Stimulated activated CD8-positive, alpha-beta memory T cell treated with anti-CD3 and anti-CD28 coated beads, Interleukin-4, amount 100 ng/mL, for 1 hour (primary cell): Measurements from ENCODE around the gene MUCL3.
A peak's percentile ranks its signal among the peaks of the same experiment; 100 is the strongest.
"Not testable (repeated sequence)": the region's sequence is repeated elsewhere in the genome, so short reads cannot be mapped to it uniquely, and the experiment has no call there.

Experiments used
- DNase-seq, 2 donors: peaks; one replicate each; pipeline ENCODE4 v3.0.0-alpha.2; 2020; ENCODE audit warnings: low read depth in 2 of 2, low spot score in 1 of 2

MUCL3 gene

DNA sequence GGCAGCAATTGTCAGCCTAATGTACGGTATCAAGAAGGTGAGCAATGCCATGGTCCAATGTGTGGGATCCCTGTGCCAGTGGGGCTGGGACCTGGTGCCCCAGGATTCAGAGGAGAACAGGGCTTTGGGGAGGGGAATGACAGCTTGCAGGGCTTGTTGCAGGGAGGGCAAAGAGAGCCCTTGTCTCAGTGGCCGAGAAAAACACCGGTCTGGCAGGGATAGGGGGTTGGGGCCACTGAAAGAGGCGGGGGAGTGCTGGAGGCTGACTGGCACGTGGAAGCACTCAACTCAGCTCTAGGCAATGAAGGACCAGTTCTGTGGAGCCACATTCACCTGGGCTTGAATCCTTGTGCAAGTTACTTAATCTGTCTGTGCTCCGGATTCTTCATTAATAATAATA lies 3.5 kb upstream of the MUCL3 start:
- no peak for DNase-seq

DNA sequence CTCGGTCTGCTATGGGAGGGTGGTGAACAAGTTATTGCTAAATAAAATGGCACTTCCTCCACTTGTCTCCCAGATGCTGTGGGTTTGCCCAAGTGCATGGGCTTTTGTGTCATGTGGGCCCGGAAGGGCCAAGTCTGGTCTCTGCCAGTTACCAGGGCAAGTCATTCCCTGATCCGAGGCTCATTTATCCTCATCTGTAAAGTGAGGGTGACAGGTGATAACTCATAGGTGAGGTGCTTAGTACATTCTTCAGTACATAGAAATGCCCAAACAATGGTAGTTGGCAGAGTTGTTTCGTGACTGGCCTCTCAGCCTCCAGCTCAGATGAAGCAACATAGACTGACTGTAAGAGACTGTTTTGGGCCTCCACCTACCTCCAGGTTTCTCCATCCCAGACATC lies 2.0 kb upstream of the MUCL3 start:
- DNase-seq: no peak

DNA sequence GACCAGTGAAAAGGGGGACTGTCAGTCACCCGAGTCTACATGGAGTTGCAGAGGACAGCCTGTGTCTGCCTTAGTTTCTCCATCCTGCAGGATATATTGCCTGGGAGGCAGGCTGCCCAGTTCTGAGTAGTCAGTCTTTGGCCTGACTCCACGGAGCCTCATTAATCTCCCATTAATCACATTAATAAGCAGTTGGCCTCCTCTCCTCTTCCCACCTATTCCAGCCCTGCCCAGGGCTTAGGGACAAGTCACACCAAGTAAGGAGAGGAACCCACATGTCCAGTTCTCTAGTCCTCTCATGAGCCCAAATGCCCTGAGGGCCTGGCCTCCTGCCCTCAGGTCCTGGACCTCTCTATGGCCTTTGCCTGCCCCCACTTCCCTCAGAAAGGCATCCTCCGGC lies 1.3 kb upstream of the MUCL3 start:
- no peak for DNase-seq

DNA sequence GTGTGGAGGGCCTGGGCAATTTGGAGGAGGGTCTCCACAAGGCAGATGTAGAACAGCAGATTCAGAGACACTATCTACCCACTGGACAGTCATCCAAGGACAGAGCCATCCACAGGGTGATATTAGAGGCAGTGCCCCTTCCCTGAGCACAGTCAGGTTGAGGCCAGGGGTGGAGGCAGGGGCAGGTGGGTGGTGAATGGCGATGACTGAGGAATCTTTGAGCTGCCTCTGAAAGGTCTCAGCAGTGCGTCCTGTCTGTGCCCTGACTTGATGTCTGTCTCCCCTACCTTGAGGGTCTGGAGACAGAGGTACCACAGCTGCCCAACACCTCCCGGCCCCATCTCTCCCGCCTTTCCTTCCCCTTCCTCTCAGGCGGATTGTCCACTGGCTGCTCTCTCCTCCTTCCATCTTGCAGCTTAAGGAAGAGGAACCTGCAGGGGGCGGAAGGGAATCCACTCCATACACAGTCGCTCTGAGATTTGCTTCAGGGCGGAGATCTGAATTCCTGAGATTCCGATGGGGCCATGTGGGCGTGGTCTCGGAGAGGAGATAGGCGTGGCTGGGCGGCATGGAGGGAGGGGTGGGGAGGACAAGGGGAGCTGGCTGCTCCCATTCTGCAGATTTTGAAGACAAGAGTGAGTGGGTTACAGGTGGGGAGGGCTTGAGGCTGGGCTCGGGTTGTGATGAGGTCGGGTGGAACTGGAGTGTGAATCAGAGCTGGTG lies 1.7 kb downstream of the MUCL3 start:
- no peak for DNase-seq

DNA sequence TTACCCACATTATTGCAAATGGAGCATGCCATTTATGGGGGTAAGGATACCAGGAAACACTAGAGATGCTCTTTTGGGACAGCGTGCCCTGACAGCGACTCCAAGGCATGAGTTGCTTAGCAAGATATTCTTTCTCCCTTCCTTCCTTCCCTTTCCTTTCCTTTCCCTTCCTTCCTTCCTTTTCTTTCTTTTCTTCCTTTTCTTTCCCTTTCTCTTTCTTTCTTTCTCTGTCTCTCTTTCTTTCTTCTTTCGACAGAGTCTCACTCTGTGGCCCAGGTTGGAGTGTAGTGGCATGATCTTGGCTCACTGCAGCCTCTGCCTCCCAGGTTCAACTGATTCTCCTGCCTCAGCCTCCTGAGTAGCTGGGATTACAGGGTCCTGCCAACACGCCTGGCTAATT lies 3.3 kb downstream of the MUCL3 start:
- no peak for DNase-seq

DNA sequence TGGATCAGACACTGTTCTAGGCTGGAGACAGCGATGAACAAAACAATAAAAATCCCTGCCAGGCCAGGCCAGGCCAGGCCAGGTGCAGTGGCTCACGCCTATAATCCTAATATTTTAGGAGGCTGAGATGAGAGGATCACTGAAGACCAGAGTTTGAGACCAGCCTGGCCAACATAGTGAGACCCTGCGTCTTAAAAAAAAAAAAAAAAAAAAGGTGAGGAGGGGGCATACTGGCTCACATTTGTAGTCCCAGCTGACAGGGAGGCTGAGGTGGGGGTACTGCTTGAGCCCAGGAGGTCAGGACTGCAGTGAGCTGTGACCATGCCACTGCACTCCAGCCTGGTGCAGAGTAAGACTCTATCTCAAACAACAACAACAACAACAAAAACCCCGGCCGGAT lies 4.5 kb downstream of the MUCL3 start:
- no peak for DNase-seq

DNA sequence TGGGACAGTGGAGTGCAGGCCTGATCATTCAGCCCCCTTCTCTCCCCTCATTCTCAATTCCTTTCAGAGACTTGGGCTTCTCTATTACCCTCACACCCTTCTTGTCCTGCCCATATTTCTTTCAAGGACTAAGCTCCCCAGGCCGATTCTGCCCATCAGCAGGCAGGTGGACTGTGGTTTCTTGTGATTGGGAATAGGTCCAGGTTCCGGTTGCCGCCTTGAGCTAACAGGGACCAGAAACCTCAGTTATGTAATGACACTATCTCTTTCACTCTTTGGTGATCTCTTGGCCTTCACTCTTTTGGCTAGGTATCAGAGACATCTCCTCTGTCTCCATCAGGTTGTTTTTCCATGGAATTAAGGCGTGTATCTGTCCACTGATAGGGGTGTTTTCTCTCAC lies 6.5 kb downstream of the MUCL3 start:
- DNase-seq: no peak

DNA sequence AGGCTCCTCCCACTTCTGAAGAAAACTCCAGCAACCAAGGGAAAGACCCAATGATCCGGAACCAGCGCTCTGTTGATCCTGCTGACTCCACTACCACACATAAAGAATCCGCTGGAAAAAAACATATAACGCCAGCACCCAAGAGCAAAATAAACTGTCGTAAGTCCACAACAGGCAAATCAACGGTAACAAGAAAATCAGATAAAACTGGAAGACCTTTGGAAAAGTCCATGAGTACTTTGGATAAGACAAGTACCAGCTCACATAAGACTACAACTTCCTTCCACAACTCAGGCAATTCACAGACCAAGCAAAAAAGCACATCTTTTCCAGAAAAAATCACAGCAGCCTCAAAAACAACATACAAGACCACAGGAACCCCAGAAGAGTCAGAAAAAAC lies 8.0 kb downstream of the MUCL3 start:
- no peak for DNase-seq

DNA sequence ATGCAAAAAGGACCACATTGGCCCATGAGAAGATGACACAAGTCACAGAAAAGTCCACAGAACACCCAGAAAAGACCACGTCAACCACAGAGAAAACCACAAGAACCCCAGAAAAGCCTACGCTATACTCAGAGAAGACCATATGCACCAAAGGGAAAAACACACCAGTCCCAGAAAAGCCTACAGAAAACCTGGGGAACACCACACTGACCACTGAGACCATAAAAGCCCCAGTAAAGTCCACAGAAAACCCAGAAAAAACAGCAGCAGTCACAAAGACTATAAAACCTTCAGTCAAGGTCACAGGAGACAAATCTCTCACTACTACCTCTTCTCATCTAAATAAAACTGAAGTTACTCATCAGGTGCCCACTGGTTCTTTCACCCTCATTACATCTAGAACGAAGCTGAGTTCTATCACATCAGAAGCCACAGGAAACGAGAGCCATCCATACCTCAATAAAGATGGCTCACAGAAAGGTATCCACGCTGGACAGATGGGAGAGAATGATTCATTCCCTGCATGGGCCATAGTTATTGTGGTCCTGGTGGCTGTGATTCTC lies 11.2 kb downstream of the MUCL3 start:
- no peak for DNase-seq

DNA sequence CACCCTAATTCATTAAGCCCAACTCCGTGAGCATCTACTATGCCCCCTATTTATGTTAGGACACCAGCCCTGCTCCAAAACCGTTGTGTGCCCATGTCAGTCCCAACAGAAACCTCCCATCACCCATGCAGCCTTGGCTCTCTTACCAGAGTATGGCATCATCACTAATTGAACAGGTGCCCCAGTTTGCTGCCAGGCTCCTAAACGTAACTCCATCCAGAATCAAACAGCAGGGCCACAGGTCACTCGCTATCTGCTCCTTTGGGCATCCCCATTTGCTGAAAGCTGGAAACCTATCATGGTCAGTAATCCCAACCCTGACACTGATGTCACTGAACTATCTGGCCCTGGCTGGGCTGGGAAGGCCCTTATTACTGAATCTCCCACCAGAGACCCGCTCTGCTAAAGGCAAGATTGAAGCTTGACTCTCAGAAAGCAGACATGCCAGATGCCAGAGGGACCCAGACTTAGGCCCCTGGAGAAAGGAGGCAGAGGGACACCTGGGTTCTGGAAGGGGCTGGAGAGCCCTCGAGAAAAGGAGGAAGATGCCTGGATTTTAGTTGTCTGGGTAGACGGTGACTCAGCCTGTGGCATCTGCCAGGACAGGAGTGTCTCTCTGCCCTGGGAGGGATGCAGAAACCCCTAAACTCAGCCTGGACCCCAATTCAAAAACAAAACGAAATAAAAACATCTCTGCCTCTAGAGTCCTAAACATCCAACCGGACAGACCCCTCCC lies 14.0 kb downstream of the MUCL3 start:
- no peak for DNase-seq

DNA sequence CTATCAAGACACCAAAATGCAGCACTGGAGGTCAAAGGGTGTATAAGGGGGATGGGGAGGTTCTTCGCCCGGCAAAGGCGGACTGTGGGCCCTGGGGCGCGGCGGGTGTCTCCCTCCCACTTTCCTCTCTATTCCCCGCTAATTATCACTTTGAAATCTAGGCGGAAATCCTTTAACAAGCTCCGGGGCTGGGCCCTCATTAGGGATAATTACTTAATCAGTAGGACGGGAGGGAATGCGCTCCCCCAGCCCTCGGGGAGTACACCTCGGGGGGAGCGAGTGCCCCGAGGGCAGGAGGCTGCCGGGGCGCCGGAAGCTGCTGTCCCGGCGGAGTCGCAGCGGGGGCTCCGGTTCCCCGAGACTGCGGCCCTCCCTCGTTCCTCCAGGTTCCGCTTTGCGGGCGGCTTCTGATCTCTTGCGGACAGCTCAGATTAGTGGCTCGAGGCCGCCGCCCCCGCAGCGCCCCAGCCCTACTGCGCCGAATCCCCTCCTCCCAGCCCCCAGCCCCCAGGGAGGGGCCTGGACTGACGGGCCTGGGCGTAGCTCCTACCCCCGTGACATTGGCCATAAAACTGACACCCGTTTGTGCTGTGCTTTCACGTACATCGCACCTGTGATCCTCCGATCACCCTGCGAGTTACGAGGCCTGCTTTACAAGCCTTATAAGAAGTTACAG lies 14.7 kb downstream of the MUCL3 start:
- DNase-seq: peak; percentile 42 to 62

DNA sequence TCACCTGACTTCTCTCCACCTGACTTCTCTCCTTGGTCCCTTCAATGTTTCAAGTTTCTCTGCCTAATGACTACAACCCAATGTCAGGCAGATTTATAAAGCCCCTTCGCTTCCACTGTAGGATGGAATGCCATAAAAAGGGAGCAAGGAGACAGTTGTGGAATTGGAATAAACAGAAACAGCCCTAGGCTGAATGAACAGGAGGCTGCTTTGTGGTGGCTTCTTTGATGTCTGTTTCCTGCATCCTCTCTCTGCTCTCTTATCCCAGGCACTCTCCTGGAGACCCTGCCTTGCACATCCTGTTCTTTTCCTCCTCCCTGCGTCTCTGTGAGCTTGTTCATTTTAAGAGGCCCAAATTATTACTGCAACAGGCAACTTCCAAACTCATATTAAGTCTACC lies 16.9 kb downstream of the MUCL3 start:
- no peak for DNase-seq

DNA sequence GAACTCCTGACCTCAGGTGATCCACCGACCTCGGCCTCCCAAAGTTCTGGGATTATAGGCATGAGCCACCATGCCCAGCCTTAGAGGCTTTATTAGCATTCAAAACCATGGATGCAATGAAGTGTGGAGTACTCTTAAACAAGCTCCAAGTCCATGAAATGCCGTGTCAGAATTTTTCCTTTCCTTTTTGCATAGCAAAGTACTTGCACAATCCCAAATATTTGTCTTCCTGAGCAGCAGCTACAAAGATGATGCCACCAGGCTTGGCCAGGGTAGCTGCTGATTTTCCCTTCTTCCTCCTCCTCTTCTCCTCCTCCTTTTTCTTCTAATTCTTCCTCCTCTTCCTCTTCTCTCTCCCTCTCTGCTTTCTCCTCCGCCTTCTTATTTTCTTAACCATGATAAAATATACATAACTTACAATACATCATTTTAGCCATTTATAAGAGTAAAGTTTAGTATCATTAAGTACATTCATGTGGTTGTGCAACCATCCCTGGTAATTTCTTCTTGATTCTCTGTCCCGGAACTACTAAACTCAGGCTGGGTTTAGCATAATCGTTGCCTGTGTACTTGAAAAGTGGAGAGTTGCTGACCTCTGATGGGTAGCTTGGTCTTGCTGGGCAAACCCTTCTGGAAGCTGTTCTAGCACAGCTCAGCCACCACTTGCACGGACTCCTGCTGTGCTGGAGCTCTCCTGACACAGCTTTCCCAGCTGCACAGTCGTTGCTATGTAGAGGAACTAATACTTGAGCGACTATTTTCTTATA lies 20.3 kb downstream of the MUCL3 start:
- no peak for DNase-seq

DNA sequence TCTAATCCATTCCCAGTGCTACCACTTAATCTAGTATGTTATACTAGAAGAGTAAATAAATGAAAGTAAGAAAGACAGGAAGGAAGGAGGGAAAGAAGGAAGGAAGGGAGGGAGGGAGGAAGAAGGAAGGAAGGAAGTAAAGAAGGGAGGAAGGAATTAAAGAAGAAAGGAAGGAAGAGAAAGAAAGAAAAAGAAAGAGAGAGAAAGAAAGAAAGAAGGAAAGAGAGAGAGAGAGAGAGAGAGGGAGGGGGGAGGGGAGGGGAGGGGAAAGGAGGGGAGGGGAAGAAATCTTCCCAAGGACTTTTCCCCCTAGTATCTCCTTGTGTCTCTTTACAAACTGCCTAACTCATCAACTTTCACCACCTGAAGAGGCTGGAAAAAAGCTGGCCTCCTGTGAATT lies 21.9 kb downstream of the MUCL3 start:
- no peak for DNase-seq

DNA sequence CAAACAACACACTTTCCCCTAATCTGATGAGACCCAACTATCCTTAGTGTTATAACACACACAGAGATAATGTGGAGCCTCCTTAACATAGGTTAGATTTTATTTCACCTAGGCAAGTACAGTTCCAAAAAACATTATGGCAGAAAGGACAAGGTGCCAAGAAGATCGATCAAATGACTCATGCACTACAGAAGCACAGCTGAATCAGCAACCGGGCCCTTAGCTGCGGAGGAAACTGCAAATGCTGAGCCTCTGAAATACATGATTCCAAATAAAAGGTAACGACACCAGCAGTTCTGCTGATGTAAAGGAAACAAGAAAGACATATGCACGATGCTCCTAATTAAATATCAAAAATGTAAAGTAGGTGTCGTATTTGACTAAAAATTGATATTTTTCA lies 22.9 kb downstream of the MUCL3 start:
- DNase-seq: no peak

DNA sequence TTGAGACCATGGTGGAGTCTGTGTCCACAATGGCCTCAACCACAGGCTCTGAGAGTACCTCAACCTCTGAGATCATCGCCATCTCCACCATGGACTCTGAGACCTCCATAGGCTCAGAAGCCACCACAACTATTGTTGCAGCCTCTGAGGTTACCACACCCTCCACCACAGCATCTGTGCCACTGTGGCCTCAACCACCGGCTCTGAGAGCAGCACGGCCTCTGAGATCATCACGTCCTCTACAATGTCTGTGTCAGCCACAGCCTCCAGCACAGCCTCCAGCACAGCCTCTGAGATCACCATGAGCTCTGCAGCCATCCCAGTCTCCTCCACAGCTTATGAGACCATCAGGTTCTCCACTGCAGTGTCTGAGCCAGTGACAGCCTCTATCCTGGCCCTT lies 23.3 kb downstream of the MUCL3 start:
- DNase-seq: no peak

DNA sequence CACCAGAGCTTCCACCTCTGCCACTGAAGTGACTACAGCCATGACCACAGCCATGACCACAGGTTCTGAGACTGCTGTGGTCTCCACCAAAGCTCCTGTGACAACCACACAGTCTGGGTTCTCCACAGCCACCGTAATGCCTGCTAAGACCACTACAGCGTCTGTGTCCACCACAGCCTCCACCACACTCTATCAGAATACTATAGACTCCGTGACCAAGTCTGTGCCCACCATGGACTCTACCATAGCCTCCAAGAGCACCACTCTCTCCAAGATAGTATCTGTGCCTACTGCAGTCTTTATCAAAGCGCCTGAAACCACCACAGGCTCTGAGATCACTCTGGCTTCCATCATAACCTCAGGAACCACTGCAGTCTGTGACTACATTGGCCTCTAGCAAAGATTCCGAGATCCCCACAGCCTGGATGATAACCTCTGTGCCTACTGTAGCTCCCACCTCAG lies 24.4 kb downstream of the MUCL3 start:
- no peak for DNase-seq

DNA sequence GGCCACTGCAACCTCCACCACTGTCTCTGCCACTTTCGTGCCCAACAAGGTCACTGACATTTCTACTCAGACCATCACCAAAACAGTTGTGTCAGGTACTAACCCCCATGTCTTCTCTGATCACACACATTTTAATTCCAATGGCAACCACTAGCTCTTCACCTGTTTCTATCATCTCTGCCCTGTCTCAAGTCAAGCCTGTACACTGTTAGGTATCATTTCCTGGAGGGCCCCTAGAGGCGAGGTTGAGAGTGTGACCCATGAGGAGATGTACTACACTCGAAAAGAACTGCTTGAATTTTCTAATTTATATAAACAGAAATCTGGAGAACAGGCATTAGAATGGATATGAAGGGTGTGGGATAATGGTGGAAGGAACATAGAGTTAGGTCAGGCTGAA lies 25.4 kb downstream of the MUCL3 start:
- no peak for DNase-seq

DNA sequence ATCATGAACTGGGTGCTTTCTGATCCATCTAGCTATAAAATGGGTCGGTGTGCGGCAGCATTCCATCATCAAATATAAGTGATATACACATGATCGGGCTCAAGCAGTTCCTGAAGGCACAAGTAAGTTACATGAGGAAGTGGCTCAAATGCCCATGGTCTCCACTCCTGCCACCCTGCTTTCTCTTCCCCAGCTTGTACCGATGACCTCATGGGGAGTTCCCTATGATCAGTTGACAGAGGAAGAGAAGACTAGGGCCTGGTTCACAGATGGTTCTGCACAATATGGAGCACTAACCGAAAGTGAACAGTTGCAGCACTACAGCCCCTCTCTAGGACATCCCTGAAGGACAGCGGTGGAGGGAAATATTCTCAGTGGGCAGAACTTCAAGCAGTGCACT lies 28.4 kb downstream of the MUCL3 start:
- not testable (repeated sequence) for DNase-seq

DNA sequence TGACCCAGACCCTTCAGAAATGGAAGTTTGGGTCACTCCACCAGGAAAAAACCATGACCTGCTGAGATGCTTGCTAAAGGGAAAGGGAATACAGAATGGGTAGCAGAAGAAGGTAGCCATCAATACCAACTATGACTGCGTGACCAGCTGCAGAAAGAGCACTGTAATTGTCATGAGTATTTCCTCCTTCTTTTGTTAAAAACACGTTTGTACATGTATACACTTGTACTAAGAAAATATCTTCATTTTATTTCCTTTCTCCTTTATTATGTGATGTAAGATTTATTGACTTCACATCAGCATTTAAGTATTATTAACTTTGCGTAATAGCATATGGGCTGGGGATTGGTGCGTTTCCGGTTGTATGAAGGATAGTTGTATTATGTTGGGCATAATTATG lies 30.2 kb downstream of the MUCL3 start:
- no peak for DNase-seq

DNA sequence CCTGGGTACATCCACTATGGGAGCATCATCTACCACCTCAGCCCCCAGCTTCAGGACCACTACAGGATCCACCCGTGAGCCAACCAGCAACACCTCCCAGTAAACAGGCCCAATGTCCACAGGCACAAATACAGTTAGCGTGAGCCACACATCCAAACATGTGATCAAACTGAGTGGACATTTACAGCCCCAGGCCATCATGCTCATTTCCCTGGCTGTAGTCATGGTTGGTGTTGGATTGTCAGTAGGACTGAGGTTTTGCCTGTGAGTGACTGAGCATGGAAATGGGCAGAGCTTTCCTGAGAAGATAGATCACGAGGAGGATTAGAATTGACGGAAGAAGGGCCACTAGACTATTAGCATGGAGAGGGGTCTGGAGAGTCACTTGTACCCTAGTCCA lies 32.0 kb downstream of the MUCL3 start:
- DNase-seq: no peak
